HepG2 (cell line): Measurements from ENCODE around the gene ADGRD1. TPM values are rescaled to one million over a fixed set of nuclear protein-coding genes. Genes with fewer than 3 reads are reported as not detected.

Source experiments
- ATAC-seq: fragments of 200-7000 bp; cut with Tn5 transposase; 3 replicates; pipeline ENCODE4 v1.9.1; 2020; ENCODE audit warnings: mild to moderate bottlenecking, moderate library complexity
- BruUV-seq: library from RNA; stranded (reverse); fragments of 400-500 nt; replicated peaks from 2 replicates; lab custom pipeline; 2021; lab: Mats Ljungman, UMichigan
- CTCF ChIA-PET: fragments of 300-600 bp; formaldehyde crosslinking; extraction: SDS; loops from one replicate; lab custom pipeline; 2021; ENCODE audit warnings: low total read pairs, inconsistent platforms, low intra/inter-chr PET ratio; lab: Yijun Ruan, JAX
- POLR2A ChIA-PET: fragments of 350-600 bp; sonication (Branson Sonifier 250); formaldehyde crosslinking; loops from one replicate; lab custom pipeline; 2020; ENCODE audit warnings: antibody characterized with exemption, inconsistent platforms; lab: Yijun Ruan, JAX
- DNase-seq: peaks from one replicate; pipeline ENCODE4 v3.0.0-alpha.2; 2015; ENCODE audit warnings: low spot score
- FAIRE-seq: peaks from 3 replicates; lab custom pipeline; 2011; peaks lifted over from hg19 to GRCh38; lab: Jason Lieb, UNC
- H2AFZ ChIP-seq: one replicate; pipeline ENCODE4 v1.6.1; 2011; ENCODE audit warnings: low read length, inconsistent platforms
- H3K27ac ChIP-seq: fragments of 300-600 bp; 3 replicates; pipeline ENCODE4 v1.8.0; 2011; ENCODE audit warnings: mixed run types, mild to moderate bottlenecking, mixed read lengths, low read length, inconsistent platforms; ENCODE audit not compliant: insufficient read depth; ENCODE audit errors: extremely low read length
- H3K27me3 ChIP-seq, 2 experiments: fragments of 200-600 bp in 1 of 2; 2 replicates in 1 of 2; 3 replicates in 1 of 2; pipeline versions ENCODE4 v1.6.0 to v1.8.0; 2011; ENCODE audit warnings: low read length in 2 of 2, mild to moderate bottlenecking in 2 of 2, moderate library complexity in 2 of 2, inconsistent platforms in 1 of 2; ENCODE audit not compliant: insufficient read depth in 2 of 2, control insufficient read depth in 1 of 2
- H3K36me3 ChIP-seq, 2 experiments: fragments of 200-600 bp in 1 of 2; replicated peaks in 1 of 2; 2 replicates in 1 of 2; 3 replicates in 1 of 2; pipeline versions ENCODE4 v1.5.1 to v1.8.0; 2011; ENCODE audit warnings: low read length in 2 of 2, inconsistent platforms in 1 of 2; ENCODE audit not compliant: insufficient read depth in 2 of 2, control insufficient read depth in 1 of 2
- H3K4me1 ChIP-seq: 2 replicates; pipeline ENCODE4 v1.5.1; 2012; ENCODE audit warnings: low read length, inconsistent platforms; ENCODE audit not compliant: insufficient read depth
- H3K4me2 ChIP-seq: 2 replicates; pipeline ENCODE4 v1.6.0; 2011; ENCODE audit warnings: low read depth, low read length, inconsistent platforms
- H3K4me3 ChIP-seq, 3 experiments: fragments of 200-600 bp in 1 of 3; sonication (generic), shearing (Covaris generic) in 1 of 3; replicated peaks in 1 of 3; 2 replicates each; pipeline ENCODE4 v1.5.1; 2011 to 2016; ENCODE audit warnings: low read length in 3 of 3, inconsistent platforms in 2 of 3, low read depth in 2 of 3, mild to moderate bottlenecking in 2 of 3, control low read depth in 1 of 3, mixed read lengths in 1 of 3; ENCODE audit not compliant: insufficient read depth in 1 of 3
- H3K79me2 ChIP-seq: one replicate; pipeline ENCODE4 v1.6.1; 2011; ENCODE audit warnings: low read length, inconsistent platforms; ENCODE audit not compliant: insufficient read depth
- H3K9ac ChIP-seq: 2 replicates; pipeline ENCODE4 v1.6.0; 2011; ENCODE audit warnings: mild to moderate bottlenecking, low read depth, low read length, inconsistent platforms; ENCODE audit not compliant: insufficient read depth
- H3K9me3 ChIP-seq: 2 replicates; pipeline ENCODE4 v1.5.1; 2012; ENCODE audit warnings: mild to moderate bottlenecking, low read length
- H4K20me1 ChIP-seq: 2 replicates; pipeline ENCODE4 v1.6.0; 2011; ENCODE audit warnings: inconsistent platforms, mild to moderate bottlenecking, low read length, moderate library complexity; ENCODE audit not compliant: insufficient read depth
- FOSL1 ChIP-seq: sonication (generic); formaldehyde crosslinking; IDR thresholded peaks from 2 replicates; pipeline ENCODE4 v1.9.0; 2021; ENCODE audit warnings: missing genetic modification reagents, borderline replicate concordance
- HMGA1 ChIP-seq: sonication (generic); formaldehyde crosslinking; conservative IDR thresholded peaks from 2 replicates; pipeline ENCODE4 v1.4.0; 2020; ENCODE audit warnings: missing genetic modification reagents
- HNRNPL ChIP-seq: fragments of 200-400 bp; formaldehyde crosslinking; IDR thresholded peaks from 2 replicates; pipeline ENCODE4 v1.6.1; 2017; ENCODE audit warnings: mild to moderate bottlenecking, low read depth, low read length
- KLF11 ChIP-seq: IDR thresholded peaks from 2 replicates; pipeline ENCODE4 v1.6.1; 2016; ENCODE audit warnings: missing compliant biosample characterization
- LRRFIP1 ChIP-seq: sonication (generic); formaldehyde crosslinking; conservative IDR thresholded peaks from 2 replicates; pipeline ENCODE4 v1.4.0; 2020; ENCODE audit warnings: missing genetic modification reagents
- MAFF ChIP-seq: IDR thresholded peaks from 2 replicates; pipeline ENCODE4 v1.6.1; 2011; ENCODE audit warnings: low read depth, low read length, improper control_type of control experiment
- MAFK ChIP-seq, 2 experiments: IDR thresholded peaks in 1 of 2; conservative IDR thresholded peaks in 1 of 2; 2 replicates each; pipeline ENCODE4 v1.6.1; 2011; ENCODE audit warnings: improper control_type of control experiment in 2 of 2, low read length in 2 of 2
- SMYD3 ChIP-seq: sonication (generic); formaldehyde crosslinking; IDR thresholded peaks from 2 replicates; pipeline ENCODE4 v1.8.1; 2023; ENCODE audit warnings: mild to moderate bottlenecking, missing genetic modification reagents
- TEF ChIP-seq: sonication (generic); formaldehyde crosslinking; IDR thresholded peaks from 2 replicates; pipeline ENCODE4 v1.5.0; 2020; ENCODE audit warnings: missing genetic modification reagents
- ZBTB21 ChIP-seq: sonication (generic); formaldehyde crosslinking; IDR thresholded peaks from 2 replicates; pipeline ENCODE4 v1.4.0; 2020; ENCODE audit warnings: missing genetic modification reagents
- ZNF263 ChIP-seq: sonication (generic); formaldehyde crosslinking; IDR thresholded peaks from 2 replicates; pipeline ENCODE4 v1.4.0; 2020; ENCODE audit warnings: missing genetic modification reagents
- ZNF816 ChIP-seq: sonication (generic); formaldehyde crosslinking; IDR thresholded peaks from 2 replicates; pipeline ENCODE4 v1.8.0; 2022; ENCODE audit warnings: missing genetic modification reagents, mild to moderate bottlenecking, borderline replicate concordance
- ZSCAN20 ChIP-seq: sonication (generic); formaldehyde crosslinking; IDR thresholded peaks from 2 replicates; pipeline ENCODE4 v1.4.0; 2020; ENCODE audit warnings: missing genetic modification reagents, mild to moderate bottlenecking, borderline replicate concordance
- WGBS: methylation state at CpG from one replicate; pipeline ENCODE4 v1.1.6; 2017; ENCODE audit warnings: low lambda C conversion rate; 5-methylcytosine and 5-hydroxymethylcytosine counted together
- in situ Hi-C: cut with HindIII; loops from 2 replicates; pipeline ENCODE4 v1.10.0; 2017; ENCODE audit warnings: low pct_unique_long_range_greater_than_20kb; ENCODE audit not compliant: extremely low pct_ligation_motif_present
- intact Hi-C: fragments of 100-400 bp; cut with micrococcal nuclease; formaldehyde crosslinking; loops from one replicate; pipeline ENCODE4 v1.10.0; 2022; ENCODE audit not compliant: unreplicated experiment
- polyA plus RNA-seq, 8 experiments: library from polyadenylated mRNA; depleted of rRNA in 3 of 8; stranded (reverse) in 7 of 8; unstranded in 1 of 8; fragments of >200 nt; fragmentation: Illumina TruSeq in 4 of 8; extraction: Trizol in 4 of 8; gene quantifications; 2 replicates each; pipeline versions ENCODE4 v1.2.1 to v1.2.3, GENCODE V29; 2011 to 2016; ENCODE audit warnings: low read depth in 4 of 8, missing spikeins in 1 of 8, mixed read lengths in 1 of 8; ENCODE audit not compliant: insufficient read depth in 1 of 8
- total RNA-seq, 5 experiments: library from RNA; depleted of rRNA; stranded (reverse); fragments of >200 nt; fragmentation: Illumina TruSeq; extraction: Trizol; gene quantifications; 2 replicates each; pipeline ENCODE4 v1.2.3, GENCODE V29; 2016; ENCODE audit warnings: low read depth in 1 of 5

Gene ADGRD1
- total and polyA plus RNA-seq, 2 of the 13 experiments (the other 11 are each of a cell fraction or from before 2014, with no cell fraction given), result 0.46 to 12.4 TPM

- no peak for DNase-seq
- Histone ChIP-seq H3K4me1 (peaks cover 7% of the 10 kb centered on the region; the same call in 1 of the 2 replicates), H3K4me2 (no peak overlapping the region), H2AFZ (no peak overlapping the region), H3K36me3 (no peaks in the 10 kb centered on the region), H3K9ac (no peak overlapping the region), H3K4me3 (no peak overlapping the region)
- POLR2A ChIA-PET, result no interaction called here
- BruUV-seq, result no TSS peak
- 94% methylated on average over 5 of the region's 13 CpGs for WGBS
- TF ChIP-seq ZNF263 (CRISPR knock-in tag), result peak; percentile 98
- no peak for TF ChIP-seq ZNF816
- TF ChIP-seq, all 625 proteins: peak for 1
- Histone ChIP-seq H3K27ac (no peak overlapping the region), H3K9me3 (no peaks in the 10 kb centered on the region), H3K79me2 (no peaks in the 10 kb centered on the region), H4K20me1 (no peaks in the 10 kb centered on the region), H3K27me3 (no peaks in the 10 kb centered on the region)
- CTCF ChIA-PET, result no interaction called here
- intact Hi-C loops (no loop called here), in situ Hi-C loops (no loop called here)
- no peak for ATAC-seq
- no peak for FAIRE-seq
Observed at GRCh38 chr12:131045705-131046460, 92.2 kb downstream of the ADGRD1 start.

GRCh38 chr12:131046813-131047788 is 93.4 kb downstream of the ADGRD1 start:
- in situ Hi-C loops, result no loop called here
- no peak for FAIRE-seq
- no peak for DNase-seq
- ChIA-PET POLR2A (no interaction called here), CTCF (no interaction called here)
- Histone ChIP-seq H3K79me2 (no peaks in the 10 kb centered on the region), H3K27ac (no peak overlapping the region), H4K20me1 (no peaks in the 10 kb centered on the region), H3K36me3 (no peaks in the 10 kb centered on the region), H3K27me3 (no peaks in the 10 kb centered on the region), H3K4me2 (no peak overlapping the region), H3K4me3 (no peak overlapping the region), H3K9me3 (no peaks in the 10 kb centered on the region), H3K4me1 (peaks cover 7% of the 10 kb centered on the region; the same call in 1 of the 2 replicates), H2AFZ (no peak overlapping the region), H3K9ac (no peak overlapping the region)
- intact Hi-C loops, result no loop called here
- no TSS peak for BruUV-seq
- peak; percentile 48 for ATAC-seq
- 71% methylated on average over 13 of the region's 19 CpGs for WGBS
- TF ChIP-seq SMYD3 (CRISPR knock-in tag) (no peak), MAFF (peak; percentile 67), HMGA1 (CRISPR knock-in tag) (no peak), KLF11 (no peak), HNRNPL (no peak), ZBTB21 (CRISPR knock-in tag) (no peak), MAFK (conservative IDR thresholded peaks at IDR 0.05 in 1 of 2, IDR thresholded peaks at IDR 0.05 in 1 of 2; ENCODE audit: low read length in 2 of 2) (peak; percentile 70 to 80), TEF (CRISPR knock-in tag) (no peak), FOSL1 (CRISPR knock-in tag) (no peak), ZSCAN20 (CRISPR knock-in tag) (no peak), LRRFIP1 (CRISPR knock-in tag) (no peak), ZNF263 (CRISPR knock-in tag) (peak; percentile 81; the same call in 1 of the 2 replicates)
